HUES64 (cell line): ENCODE results near the gene CHKB.
A peak's percentile ranks its signal among the peaks of the same experiment; 100 is the strongest.

Experiments
- H3K27ac ChIP-seq: 2 replicates; pipeline ENCODE4 v1.7.0; 2013; ENCODE audit warnings: low read depth, low read length, inconsistent platforms
- H3K27me3 ChIP-seq: 2 replicates; pipeline ENCODE4 v1.6.1; 2013; ENCODE audit warnings: mild to moderate bottlenecking, low read length; ENCODE audit not compliant: insufficient read depth
- H3K36me3 ChIP-seq: 2 replicates; pipeline ENCODE4 v1.6.1; 2013; ENCODE audit warnings: mild to moderate bottlenecking, low read length; ENCODE audit not compliant: insufficient read depth
- H3K4me1 ChIP-seq: 2 replicates; pipeline ENCODE4 v1.6.1; 2013; ENCODE audit warnings: mild to moderate bottlenecking, low read length, moderate library complexity; ENCODE audit not compliant: insufficient read depth
- H3K4me3 ChIP-seq: 2 replicates; pipeline ENCODE4 v1.5.1; 2013; ENCODE audit warnings: mild to moderate bottlenecking, low read length, moderate library complexity
- H3K9ac ChIP-seq: 2 replicates; pipeline ENCODE4 v1.6.1; 2013; ENCODE audit warnings: mild to moderate bottlenecking, low read depth, low read length
- H3K9me3 ChIP-seq: 2 replicates; pipeline ENCODE4 v1.6.1; 2013; ENCODE audit warnings: low read depth, low read length; ENCODE audit not compliant: insufficient read depth
- WGBS: fragments of 150-250, 120-280 bp; methylation state at CpG from one replicate; pipeline ENCODE4 v1.1.7; 2013; ENCODE audit warnings: missing lambda C conversion rate; 5-methylcytosine and 5-hydroxymethylcytosine counted together

The CHKB gene

DNA sequence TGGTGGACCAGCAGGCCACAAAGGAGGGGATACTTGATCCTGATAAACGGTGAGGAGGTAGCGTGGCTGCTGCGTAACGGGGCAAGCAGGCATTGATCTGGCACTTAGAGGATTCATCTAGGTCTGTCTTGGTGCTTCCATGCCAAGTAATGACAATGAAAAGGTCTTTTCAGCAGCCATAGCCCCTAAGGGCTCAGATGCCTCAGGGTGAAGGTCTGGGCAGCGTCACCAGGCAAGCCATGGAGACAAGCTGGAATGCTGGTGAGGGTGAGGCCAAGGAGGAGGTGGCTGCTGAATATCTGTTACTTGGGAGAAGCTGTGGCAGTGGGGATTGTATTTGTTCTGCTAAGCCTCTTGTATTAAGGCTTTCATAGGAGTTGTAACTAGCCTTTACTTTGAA lies 4.8 kb upstream of the CHKB start:
- H3K27me3 ChIP-seq, result peaks cover 11% of the 10 kb centered on the region; the same call in 1 of the 2 replicates
- H3K27ac ChIP-seq, result no peak overlapping the region
- 88% methylated on average over 5 of the region's 5 CpGs for WGBS
- peaks cover 6% of the 10 kb centered on the region; the same call in 1 of the 2 replicates for H3K4me1 ChIP-seq
- H3K9me3 ChIP-seq, result no peaks in the 10 kb centered on the region
- H3K36me3 ChIP-seq, result no peaks in the 10 kb centered on the region
- no peak overlapping the region for H3K4me3 ChIP-seq
- H3K9ac ChIP-seq, result no peak overlapping the region

- Histone ChIP-seq H3K9me3 (no peaks in the 10 kb centered on the region), H3K4me3 (no peak overlapping the region), H3K4me1 (peaks cover 6% of the 10 kb centered on the region; the same call in 1 of the 2 replicates), H3K9ac (no peak overlapping the region), H3K27me3 (peaks cover 11% of the 10 kb centered on the region; the same call in 1 of the 2 replicates), H3K36me3 (no peaks in the 10 kb centered on the region), H3K27ac (no peak overlapping the region)
- 84% methylated on average over 5 of the region's 5 CpGs for WGBS
Observed at GRCh38 chr22:50586416-50586815, 3.8 kb upstream of the CHKB start.

GRCh38 chr22:50585781-50586180 lies 3.1 kb upstream of the CHKB start:
- Histone ChIP-seq H3K4me1 (peaks cover 6% of the 10 kb centered on the region; the same call in 1 of the 2 replicates), H3K9ac (no peak overlapping the region), H3K27ac (no peak overlapping the region), H3K27me3 (peaks cover 11% of the 10 kb centered on the region; the same call in 1 of the 2 replicates), H3K36me3 (peaks cover 5% of the 10 kb centered on the region), H3K9me3 (no peaks in the 10 kb centered on the region), H3K4me3 (no peak overlapping the region)
- WGBS, result 95% methylated on average over 8 of the region's 8 CpGs

DNA sequence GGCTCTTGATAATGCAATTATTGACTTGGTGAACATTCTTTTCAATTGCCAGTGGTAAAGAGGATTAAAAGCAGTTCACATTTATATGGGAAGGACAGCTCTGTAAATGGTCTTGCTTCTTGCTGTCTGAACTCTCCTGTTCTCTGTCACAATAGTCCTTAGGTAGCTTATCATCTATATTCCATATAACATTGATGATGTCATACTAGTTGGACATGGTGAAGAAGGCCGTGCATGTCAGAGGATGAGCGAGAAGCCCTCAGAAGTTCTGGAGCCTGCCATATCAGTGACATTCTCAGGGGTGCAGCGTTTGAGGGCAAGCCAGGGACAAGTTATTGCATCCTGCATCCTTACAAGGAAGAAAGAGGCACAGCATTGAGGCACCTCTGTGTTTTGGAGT lies 2.6 kb upstream of the CHKB start:
- H3K27ac ChIP-seq, result no peak overlapping the region
- peaks cover 11% of the 10 kb centered on the region; the same call in 1 of the 2 replicates for H3K27me3 ChIP-seq
- H3K9me3 ChIP-seq, result no peaks in the 10 kb centered on the region
- H3K36me3 ChIP-seq, result peaks cover 8% of the 10 kb centered on the region
- peaks cover 6% of the 10 kb centered on the region; the same call in 1 of the 2 replicates for H3K4me1 ChIP-seq
- no peak overlapping the region for H3K9ac ChIP-seq
- no peak overlapping the region for H3K4me3 ChIP-seq
- WGBS, result 90% methylated on average over 3 of the region's 3 CpGs

- no peaks in the 10 kb centered on the region for H3K9me3 ChIP-seq
- peak overlapping the region; percentile 88; the same call in 1 of the 2 replicates for H3K4me3 ChIP-seq
- H3K27me3 ChIP-seq, result 0 out of 2 replicates have a peak, but pooled peaks cover 4% of the 10 kb centered on the region
- H3K4me1 ChIP-seq, result peaks cover 6% of the 10 kb centered on the region; the same call in 1 of the 2 replicates
- no peak overlapping the region for H3K27ac ChIP-seq
- no peak overlapping the region for H3K9ac ChIP-seq
- 89% methylated on average over 23 of the region's 23 CpGs for WGBS
- peaks cover 16% of the 10 kb centered on the region for H3K36me3 ChIP-seq
Observed at GRCh38 chr22:50584106-50585096, 1.8 kb upstream of the CHKB start.

- peak overlapping the region; percentile 77 for H3K9ac ChIP-seq
- H3K4me1 ChIP-seq, result peaks cover 6% of the 10 kb centered on the region; the same call in 1 of the 2 replicates
- peak overlapping the region; percentile 88 for H3K4me3 ChIP-seq
- H3K27me3 ChIP-seq, result 0 out of 2 replicates have a peak, but pooled peaks cover 4% of the 10 kb centered on the region
- peak overlapping the region; percentile 36; the same call in 1 of the 2 replicates for H3K27ac ChIP-seq
- WGBS, result 6% methylated on average over 37 of the region's 37 CpGs
- H3K9me3 ChIP-seq, result no peaks in the 10 kb centered on the region
- peaks cover 26% of the 10 kb centered on the region for H3K36me3 ChIP-seq
Observed at GRCh38 chr22:50583294-50583861, 729 bp upstream of the CHKB start.

- Histone ChIP-seq H3K4me3 (peak overlapping the region; percentile 88), H3K4me1 (peaks cover 6% of the 10 kb centered on the region; the same call in 1 of the 2 replicates), H3K9me3 (no peaks in the 10 kb centered on the region), H3K27me3 (0 out of 2 replicates have a peak, but pooled peaks cover 4% of the 10 kb centered on the region), H3K36me3 (peaks cover 26% of the 10 kb centered on the region), H3K9ac (peak overlapping the region; percentile 93), H3K27ac (peak overlapping the region; percentile 100)
- WGBS, result 8% methylated on average over 39 of the region's 39 CpGs
Observed at GRCh38 chr22:50581950-50582492, 628 bp downstream of the CHKB start.

DNA sequence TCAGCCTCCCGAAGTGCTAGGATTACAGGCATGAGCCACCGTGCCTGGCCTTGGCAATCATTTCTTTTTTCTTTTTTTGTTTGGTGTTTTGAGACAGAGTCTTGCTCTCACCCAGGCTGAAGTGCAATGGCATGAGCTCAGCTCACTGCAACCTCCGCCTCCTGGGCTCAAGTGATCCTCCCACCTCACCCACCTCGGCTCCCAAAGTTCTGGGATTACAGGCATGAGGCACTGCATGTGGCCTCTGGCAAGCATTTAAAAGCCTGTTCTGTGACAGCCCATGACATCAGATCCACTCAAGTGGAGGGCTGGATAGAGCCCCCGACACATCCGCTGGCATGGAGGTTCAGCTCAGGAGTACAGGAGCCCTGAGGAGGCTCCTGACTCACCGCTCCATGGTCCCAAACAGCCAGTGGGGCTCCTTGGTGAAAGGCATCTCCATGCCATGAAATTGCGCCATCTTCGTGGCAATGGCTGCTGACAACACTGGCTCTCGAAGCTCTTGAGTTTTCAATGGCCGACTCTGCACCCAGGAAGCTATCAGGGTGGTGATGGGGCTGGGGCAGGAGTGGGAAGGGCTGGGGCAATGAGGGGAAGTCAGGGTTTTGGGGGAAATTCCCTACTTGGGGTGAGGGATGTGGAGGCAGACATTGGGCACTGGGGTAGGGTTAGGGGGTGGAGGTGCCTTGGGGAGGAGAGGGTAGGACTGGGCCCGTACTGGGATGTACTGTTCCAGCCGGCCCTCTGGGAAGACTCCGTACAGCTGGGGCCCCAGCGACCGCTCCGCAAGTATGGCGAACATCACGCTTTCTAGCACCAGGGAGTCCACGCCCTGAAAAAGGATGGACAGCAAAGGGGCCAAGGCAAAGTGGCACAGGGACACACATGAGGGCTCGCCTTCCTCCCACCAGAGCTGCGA lies 1.4 kb downstream of the CHKB start:
- 93% methylated on average over 22 of the region's 22 CpGs for WGBS
- Histone ChIP-seq H3K36me3 (peaks cover 27% of the 10 kb centered on the region), H3K27me3 (0 out of 2 replicates have a peak, but pooled peaks cover 4% of the 10 kb centered on the region), H3K4me3 (peak overlapping the region; percentile 88), H3K27ac (no peak overlapping the region), H3K9me3 (no peaks in the 10 kb centered on the region), H3K9ac (peak overlapping the region; percentile 93; the same call in 1 of the 2 replicates), H3K4me1 (peaks cover 6% of the 10 kb centered on the region; the same call in 1 of the 2 replicates)

GRCh38 chr22:50579752-50580151 lies 2.9 kb downstream of the CHKB start:
- Histone ChIP-seq H3K4me1 (peaks cover 6% of the 10 kb centered on the region; the same call in 1 of the 2 replicates), H3K9me3 (no peaks in the 10 kb centered on the region), H3K27ac (no peak overlapping the region), H3K4me3 (no peak overlapping the region), H3K9ac (no peak overlapping the region), H3K27me3 (no peaks in the 10 kb centered on the region), H3K36me3 (peaks cover 35% of the 10 kb centered on the region)
- WGBS, result 97% methylated on average over 3 of the region's 4 CpGs

GRCh38 chr22:50578776-50579310 lies 3.8 kb downstream of the CHKB start:
- Histone ChIP-seq H3K4me3 (no peak overlapping the region), H3K9ac (no peak overlapping the region), H3K36me3 (peaks cover 41% of the 10 kb centered on the region), H3K9me3 (no peaks in the 10 kb centered on the region), H3K27me3 (no peaks in the 10 kb centered on the region), H3K27ac (no peak overlapping the region), H3K4me1 (peaks cover 2% of the 10 kb centered on the region; the same call in 1 of the 2 replicates)
- 94% methylated on average over 8 of the region's 8 CpGs for WGBS
